Hematopoietic multipotent progenitor cell treated with erythropoietin and hydrocortisone succinate and interleukin-3 and kit ligand, for 8 days (in vitro differentiated cells): ENCODE measurements around the gene CSNK1G1.

Experiments used
- DNase-seq: peaks from one replicate; pipeline ENCODE4 v3.0.0-alpha.2; 2015

CSNK1G1 gene

DNA sequence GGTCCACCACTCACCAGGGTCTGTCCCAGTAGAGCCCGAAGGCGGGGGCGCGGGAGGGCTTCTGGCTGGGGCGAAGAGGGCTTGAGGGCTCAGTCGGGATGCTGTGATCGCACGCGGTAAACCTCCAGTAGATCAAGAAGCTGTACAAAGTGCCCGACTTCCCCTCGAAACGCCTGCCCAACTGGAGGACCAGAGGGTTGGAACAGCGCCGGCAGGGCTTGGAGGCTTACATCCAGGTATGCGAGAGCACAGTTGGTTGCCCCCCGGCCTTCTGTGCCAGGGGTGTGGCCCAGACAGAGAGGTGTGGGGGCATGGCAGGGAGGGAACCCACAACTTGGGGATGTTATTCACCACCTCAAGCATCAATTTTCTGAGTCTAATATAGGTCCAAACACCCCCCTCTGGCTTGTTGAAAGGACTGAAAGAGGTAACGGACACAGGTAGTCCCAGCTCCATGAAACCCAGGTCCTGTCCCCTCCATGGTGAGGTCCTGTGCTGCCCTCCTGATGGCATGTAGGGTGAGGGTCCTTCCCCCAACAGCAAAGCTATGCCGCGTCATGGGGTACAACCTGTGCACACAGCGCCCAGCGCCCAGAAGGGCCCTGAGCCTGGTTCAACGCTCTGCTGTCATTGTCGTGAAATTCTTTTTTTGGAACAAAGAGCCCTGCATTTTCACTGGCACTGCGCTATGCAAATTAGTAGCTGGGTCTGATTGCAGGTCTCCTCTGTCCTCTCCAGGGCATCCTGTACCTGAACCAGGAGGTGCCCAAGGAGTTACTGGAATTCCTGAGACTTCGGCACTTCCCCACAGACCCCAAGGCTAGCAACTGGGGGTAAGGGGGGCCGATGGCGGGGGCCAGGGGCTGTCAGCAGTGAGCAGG lies 203.2 kb downstream of the CSNK1G1 start:
- peak; percentile 45 for DNase-seq

DNA sequence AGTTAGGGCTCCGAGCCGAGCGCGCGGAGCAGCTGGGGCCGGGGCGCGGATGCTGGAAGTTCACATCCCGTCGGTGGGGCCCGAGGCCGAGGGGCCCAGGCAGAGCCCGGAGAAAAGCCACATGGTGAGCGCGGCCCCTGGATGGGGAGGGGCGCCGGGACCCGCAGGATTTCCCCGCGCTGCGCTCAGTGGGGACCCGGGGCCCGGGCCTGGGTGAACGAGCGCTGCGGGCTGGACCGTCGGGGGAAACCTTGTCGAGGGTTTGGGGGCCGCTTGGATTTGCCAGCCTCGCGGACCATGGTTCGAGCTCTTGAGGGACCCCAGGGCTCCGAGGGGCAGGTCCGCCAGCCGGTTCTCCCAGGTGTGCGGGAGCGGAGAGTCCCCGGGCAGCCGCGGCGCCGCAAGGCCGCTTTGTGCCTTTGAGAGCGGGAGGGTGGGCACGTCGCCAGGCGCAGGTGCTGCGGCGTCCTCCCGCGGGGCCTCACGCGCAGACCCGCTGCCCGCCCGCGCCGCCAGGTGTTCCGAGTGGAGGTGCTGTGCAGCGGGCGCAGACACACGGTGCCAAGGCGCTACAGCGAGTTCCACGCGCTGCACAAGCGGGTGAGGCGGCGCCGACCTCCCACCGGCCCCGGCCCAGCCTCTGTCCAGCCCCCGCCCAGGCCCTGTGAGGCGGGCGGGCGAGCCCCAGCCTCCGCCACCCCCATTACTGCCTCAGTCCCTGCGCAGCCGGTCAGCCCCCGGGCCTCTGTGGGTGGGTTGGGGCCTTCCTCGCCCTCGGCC lies 204.1 kb downstream of the CSNK1G1 start, which contains the start of gene SNX22:
TSS of gene SNX22 (plus strand) at position 5 of the 780 bp plus-strand sequence. CDS start at position 50, 45 bp downstream.
- DNase-seq: peak; percentile 23

DNA sequence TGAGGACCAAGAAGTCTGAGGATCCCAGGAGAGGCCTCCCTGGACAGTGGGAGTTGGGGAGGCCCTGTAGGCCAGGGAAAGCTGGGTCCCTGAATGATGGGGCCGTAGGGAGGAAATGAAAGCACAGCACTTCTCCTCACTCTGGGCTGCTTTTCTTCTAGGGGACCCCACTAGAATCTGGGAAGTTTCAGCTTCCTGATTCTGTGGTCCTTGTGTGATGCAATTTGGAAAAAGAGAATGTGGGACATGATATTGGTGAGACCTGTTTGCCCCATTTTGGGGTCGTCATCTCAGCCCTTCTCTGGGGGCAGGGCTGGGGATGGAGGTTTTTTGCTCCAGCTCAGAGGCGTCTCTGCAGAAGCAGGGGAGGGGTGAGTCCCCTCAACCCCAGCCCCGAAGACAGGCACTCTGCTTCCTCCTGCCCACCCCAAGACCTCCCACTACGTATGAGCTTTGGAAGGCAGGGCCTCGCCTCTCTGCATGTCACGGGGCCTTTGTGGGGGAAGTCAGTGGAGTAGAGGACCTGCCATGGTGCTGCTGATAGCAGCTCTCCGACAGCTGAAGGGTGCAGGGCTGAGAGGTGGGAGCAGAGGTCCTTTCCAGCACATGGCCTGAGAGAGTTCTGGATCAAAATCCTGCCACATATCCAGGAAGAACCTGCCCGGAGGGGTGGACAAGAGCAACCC lies 205.9 kb downstream of the CSNK1G1 start:
- peak; percentile 67 for DNase-seq

DNA sequence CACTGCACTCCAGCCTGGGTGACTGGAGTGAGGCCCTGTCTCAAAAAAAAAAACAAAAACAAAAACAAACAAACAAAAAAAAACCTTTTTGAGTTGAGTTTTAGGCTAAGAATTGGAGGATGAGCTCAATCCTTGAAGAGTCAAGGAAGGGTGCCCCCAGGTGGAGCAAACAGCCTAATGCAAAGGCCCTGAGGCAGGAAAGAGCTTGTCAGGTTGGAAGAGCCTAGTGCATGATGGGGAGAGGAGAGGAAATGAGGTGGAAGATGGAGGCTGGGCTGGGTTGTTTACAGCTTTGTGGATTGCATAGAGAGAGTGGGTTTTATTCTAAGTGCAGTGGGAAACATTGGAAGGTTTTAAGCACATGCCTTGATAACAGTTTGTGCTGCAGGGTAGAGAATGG lies 206.5 kb downstream of the CSNK1G1 start:
- DNase-seq: peak; percentile 91

DNA sequence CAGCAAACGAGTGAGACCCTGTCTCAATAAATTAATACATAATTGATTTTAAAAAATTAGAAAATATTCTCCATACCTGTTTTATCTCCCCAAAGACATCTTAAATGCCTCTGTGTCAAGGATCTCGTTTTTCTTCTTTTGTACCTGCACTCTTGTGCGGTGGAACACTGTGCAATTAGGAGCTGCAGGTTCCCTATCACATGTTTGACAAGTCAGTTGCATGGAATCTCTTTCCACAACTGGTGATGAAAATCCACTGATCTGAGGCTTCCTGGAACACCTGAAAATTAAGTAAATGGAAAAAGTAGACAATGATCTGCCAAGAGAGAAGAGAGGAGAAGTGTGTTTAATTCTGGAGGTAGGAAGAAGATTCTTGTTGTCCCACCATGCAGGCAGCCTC lies 207.4 kb downstream of the CSNK1G1 start:
- DNase-seq: no peak

DNA sequence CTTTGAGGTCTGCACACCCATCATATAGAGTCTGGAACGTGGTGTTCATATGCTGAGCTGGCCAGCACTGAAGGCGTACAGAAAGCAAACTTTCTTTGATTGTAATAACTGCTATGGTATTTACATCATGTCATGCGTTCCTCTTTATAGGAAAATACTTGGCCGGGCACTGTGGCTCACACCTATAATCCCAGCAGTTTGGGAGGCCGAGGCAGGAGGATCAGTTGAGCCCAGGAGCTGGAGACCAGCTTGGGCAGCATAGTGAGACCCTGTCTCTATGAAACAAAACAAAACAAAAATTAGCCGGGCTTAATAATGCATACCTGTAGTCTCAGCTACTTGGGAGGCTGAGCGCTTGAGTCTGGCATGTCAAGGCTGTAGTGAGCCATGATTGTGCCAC lies 207.8 kb downstream of the CSNK1G1 start:
- no peak for DNase-seq

DNA sequence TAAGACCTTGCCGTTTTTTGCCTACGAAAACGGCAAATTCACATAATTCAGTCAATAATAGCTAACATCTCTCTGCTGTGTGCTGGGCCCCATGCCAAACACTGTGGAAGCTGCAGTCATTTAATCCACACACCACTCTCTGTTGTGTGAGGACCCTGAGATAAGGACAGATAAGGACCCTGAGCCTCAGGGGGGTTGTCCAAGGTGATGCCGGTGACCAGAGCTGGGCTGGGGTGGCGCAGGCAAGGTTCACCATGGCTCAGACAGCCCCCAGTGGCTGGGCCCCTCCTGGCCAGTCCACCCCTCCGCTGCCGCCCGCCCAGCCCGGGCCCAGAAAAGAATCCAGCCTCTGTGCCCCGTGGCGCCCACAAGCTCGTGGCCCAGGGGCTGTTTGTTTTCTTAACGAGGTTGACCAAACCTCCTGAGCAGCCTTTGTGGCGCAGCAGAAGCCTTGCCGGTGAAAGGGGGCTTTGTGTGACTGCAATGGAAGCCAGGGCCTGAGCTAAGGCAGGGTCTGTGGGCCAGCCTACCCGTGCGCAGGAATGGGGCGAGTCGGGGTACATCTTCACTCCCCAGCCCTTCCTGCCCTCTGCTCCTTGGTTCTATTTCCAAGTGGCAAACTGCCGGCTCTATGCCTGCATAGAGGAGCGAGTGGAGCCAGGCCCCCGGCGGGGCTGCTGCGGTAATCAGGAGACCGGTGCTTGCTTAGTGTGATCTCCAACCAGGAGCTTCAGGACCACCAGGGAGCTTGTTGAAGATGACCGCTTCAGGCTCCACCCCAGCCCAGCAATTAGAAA lies 208.9 kb downstream of the CSNK1G1 start:
- peak; percentile 91 for DNase-seq

DNA sequence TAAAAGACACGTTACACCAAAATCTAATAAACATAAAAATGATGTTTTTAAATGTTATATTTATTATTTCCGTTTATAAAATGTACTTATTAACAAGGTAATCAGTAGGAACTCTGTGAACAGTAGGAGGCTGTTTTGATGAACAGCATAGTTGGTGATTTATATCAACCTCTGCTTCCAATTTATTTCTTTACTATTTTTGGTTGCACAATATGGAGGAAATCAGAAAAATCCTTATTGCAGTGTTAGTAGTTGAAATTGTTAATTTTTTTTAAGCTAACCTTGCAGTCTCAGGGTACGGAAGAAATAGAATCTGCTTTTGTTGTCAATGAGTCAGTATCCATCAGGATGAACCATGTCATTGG lies 209.5 kb downstream of the CSNK1G1 start:
- DNase-seq: no peak

DNA sequence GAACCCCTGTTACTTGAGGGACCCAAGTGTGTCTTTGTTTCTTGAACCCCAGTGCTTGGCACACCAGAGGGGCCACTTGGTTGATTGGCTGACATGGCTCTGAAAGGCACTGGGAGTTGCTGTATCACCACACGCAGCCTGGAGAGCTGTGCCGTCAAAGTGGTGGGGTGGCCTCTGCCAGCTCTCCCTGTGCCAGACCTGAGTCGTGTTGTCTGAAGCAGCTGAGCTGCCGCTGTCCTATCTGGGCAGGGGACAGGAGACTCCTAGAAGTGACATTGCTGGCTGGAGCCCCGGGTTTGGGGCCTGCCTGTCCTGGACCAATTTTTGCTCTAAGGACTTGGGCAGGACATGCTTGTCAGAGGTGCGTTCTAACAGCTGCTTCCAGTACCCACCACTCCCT lies 209.9 kb downstream of the CSNK1G1 start:
- peak; percentile 31 for DNase-seq

DNA sequence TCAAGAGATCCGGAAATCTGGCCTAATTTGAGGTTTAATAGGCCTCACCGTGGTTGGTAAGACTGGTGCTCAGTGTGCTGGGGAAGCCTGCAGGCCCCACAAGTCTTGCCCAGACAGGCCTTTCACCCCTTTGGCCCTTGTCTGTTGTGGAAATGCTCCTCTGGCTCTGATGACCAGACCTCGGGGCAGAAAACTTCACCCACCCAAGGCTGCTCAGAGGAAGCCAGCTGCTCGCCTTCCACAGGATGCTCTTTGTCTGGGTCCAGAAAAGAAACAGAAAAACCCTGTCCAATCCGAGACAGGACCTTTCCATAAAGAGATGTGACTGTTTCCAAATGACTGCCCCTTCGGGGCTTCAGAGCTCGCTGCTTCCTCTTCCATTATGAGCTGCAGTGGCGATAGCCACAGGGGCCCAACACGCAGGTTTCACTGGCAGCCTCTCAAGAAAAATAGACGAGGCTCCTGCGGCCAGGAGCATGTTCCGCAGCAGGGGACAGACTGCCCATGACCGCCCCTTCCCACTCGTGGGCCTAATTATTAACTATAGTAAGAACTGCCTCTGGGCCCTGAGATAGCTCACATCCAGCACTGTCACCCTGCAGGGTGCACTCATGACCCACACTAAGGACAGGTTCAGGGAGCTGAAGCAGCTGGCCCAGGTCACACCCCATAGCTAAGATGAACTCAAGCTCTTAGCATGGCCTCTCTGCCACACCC lies 211.2 kb downstream of the CSNK1G1 start:
- peak; percentile 46 for DNase-seq

DNA sequence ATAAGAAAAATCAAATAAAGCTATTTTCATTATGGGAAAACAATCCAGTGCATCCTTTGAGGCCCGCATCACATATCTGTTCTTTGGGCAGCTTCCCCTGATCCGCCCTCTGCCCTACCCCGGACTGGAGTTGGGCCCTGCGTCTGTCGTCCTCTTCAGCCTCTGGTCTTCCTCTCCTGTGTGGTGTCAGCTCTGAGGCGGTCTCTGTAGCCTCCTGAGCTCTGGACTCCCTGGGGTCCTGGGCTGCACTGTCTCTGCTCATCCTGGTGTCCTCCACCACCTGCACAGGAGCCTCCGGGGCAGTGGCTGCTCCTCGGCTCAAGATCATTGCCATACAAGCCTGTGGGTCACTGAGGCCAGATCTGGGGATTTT lies 211.8 kb downstream of the CSNK1G1 start:
- DNase-seq: no peak

DNA sequence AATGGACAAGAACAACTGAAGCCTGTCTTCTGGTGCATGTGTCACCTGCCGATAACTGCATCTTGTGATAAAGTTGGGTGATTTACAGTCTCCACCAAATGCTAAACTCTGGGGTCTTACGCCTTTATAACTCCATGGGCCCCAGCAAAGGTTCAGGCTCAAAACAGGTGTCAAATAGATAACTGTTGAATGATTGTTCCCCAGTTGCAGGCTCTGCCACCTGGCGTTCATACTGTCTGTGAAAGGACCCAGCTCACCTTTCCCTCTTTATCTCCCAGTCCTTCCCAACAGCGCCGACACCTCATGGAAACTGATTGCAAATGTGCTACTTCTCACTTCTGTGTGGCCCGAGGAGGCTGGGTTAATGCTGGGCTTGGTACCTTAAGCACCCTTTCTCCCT lies 212.7 kb downstream of the CSNK1G1 start:
- DNase-seq: no peak

DNA sequence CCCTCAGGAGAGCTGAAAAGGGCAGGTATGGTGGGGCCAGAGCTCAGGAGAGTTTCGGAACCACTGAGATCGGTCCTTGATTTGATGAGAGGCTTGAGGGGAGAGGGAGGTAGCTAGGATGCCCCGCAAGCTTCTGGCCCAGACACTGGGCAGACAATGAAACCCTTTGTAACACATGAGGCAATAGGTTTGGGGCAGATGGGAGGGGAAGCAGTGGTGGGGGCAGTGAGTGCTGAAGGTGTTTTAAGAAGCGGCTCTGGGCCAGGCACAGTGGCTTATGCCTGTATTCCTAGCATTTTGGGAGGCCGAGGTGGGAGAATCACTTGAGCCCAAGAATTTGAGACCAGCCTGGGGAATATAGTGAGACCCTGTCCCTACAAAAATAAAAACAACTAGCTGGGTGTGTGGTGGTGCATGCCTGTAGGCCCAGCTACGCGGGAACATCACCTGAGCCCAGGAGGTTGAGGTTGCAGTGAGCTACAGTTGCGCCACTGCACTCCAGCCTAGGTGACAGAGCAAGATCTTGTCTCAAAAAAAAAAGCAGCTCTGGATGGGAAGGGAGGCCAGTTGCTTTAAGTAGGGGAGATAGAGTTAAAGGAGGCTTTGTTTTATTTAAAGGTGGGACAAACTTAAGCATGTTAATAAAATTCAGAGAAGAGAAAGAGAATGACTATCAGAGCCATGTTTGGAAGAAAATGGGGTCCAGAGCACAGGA lies 214.0 kb downstream of the CSNK1G1 start:
- no peak for DNase-seq

DNA sequence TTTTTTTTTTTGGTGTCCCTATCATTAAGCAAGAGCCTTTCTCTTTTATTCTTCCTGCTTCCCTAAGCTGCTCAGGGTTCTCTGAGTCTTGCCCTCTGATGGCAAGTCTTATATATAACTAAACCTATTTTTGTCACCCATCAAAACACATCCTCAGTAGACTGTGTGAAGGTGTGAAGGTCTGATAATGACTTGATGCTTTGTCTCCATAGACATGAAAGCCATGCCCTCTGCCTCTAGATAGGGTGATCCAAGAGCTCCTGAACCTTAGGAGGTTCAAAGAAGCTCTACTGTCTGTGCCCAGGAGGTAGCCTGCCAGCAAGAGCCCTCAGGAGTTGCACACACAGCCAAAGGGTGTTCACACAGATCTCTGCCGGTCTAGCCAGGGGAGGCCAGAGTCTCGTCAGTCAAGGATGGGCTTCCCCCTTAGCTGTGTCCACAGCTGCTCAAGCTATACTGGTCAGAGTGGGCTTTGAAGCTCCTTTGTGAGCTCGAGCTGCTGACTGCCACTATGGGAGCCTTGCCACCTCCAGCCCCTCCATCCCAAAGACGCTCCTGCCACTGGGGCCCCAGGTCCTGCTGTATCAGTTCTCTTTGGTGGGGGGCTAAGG lies 217.5 kb downstream of the CSNK1G1 start:
- DNase-seq: peak; percentile 91

DNA sequence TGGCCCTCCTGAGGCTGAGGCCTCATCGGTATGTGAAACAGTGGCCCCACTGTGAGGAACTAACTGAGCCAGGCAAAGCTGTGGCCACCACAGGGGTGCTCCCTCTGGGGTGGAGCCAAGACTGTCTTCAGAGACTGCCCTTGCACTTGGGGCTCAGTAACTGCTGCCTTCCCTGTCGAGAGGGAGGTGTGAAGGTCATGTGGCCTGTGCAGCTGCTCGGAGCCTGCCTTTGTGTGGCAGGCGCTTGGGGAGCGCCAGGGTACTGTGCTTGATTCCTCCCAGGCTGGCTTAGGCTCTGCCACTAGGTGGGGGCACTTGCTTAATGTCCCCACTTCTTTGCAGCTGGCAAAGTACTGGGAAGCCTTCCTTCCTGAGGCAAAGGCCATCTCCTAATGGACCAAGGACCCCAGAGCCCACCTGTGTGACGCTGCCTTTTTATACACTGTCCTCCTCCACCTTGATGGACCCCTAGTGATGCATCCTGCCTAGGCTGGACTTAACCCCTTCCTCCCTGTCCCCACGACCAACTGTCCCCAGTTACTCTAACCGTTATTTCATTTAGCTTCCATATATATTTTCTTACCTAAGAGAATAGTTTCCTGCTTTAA lies 218.6 kb downstream of the CSNK1G1 start:
- DNase-seq: peak; percentile 79

DNA sequence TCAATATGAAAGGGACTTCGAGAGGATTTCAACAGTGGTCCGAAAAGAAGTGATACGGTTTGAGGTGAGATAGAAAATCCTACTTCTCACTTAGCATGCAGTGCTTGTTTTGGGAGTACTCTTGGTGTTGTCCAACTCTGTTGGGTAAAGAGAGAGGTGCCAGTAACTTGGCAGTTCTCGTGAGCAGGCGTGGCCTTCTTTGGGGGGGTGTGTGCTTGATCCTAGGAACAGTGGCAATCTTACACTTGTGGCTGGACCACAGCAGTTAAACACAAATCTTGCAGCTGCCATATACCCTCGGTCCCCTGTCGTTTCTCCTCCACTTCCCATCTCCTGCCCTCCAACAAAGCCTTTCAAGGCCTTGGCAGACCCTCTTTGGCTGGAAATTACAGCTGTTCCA lies 219.6 kb downstream of the CSNK1G1 start:
- no peak for DNase-seq

DNA sequence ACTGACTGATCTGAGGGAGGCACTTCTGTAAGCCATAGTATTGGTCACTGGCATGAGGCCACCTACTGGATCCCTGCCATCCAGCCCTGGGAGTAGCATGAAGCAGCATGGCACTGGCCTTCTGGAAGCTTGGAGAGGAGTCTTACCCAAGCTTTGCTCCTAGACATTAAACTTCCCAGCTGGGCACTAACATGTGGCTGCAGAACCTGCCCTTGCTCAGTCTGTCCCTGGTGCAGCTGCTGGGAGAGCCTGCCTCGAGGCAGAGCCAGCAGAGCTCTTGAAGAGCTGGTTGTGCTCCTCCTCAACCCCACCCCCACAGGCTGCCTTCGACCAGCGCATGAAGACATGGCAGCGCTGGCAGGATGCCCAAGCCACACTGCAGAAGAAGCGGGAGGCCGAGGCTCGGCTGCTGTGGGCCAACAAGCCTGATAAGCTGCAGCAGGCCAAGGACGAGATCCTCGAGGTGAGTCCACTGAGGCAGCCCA lies 221.6 kb downstream of the CSNK1G1 start:
- peak; percentile 97 for DNase-seq

DNA sequence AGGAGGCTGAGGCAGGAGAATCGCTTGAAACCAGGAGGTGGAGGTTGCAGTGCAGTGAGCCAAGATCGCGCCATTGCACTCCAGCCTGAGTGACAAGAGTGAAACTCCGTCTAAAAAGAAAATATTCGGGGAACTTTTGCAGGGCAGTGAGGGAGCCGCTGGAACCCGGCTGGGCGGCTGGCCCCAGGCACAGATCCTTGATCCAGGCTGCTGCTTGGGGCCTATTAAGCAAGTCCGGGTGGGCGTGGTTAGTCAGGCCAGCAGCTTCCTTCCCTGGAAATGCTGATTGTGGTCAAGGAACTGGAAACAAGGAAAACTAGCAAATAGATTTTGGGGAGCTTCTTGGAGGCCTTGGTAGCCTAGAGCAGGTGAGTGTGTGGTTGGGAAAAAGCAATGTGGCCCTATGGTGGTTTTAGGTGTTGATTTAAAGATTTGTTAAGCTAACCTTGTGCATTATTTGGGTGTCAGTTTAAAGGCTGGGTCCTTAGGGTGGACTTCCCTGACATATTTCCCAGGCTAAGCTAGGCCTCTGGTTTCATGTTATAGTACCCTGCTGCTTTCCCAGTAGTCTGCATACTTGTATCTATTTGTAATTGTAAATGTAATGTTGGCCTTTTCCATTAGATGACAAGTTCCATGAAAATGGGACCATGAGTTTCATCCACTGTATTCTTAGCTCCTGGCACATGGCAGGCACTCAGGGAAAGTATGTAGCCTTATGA lies 222.2 kb downstream of the CSNK1G1 start:
- no peak for DNase-seq

DNA sequence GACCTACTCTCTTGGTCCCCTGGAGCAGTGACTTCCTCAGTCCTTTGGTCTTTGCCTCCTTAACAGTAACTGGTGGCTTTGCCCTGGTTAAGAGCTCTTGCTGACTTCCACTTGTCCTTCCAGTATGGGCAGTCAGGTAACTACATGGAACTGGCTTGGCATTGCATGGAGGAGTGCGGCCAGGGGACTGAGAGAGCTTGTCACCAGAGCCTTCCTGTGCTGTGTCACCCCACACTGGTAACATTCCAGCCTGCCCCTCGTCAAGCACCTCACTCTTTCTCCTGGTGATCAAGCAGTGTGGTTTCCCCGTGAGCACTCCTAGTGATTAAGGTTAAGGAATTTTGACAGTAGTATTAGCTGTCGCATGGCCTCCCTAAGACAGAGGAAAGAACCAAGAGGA lies 223.8 kb downstream of the CSNK1G1 start:
- no peak for DNase-seq

DNA sequence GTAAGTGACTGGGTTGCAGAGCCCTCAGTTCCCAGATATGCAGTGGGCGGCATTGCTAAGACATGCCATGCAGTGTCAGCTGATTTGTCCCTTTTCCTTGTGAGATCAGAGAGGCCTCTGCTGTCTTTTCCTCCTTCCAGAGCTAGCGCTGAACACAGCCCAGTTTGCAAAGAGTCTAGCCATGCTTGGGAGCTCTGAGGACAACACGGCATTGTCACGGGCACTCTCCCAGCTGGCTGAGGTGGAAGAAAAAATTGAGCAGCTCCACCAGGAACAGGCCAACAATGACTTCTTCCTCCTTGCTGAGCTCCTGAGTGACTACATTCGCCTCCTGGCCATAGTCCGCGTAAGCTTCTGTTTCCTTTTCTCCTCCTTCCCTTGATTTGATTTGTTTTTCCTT lies 224.4 kb downstream of the CSNK1G1 start:
- DNase-seq: no peak
